ENCODE measurements around the gene ARHGAP5. TPM values are rescaled to one million over a fixed set of nuclear protein-coding genes. Genes with fewer than 3 reads are reported as not detected.

Gene ARHGAP5
- total RNA-seq, 1 experiment from 2014 or later = 66.9 TPM

- H3K27ac Mint-ChIP-seq = no peak overlapping the region
- no peaks in the 10 kb centered on the region for H3K4me1 Mint-ChIP-seq
- TF ChIP-seq ZNF416 (CRISPR knock-in tag; IDR thresholded peaks at IDR 0.05) (no peak), ZNF121 (CRISPR knock-in tag; IDR thresholded peaks at IDR 0.05) (no peak), CREM (CRISPR knock-in tag; IDR thresholded peaks at IDR 0.05) (no peak), ZNF281 (CRISPR knock-in tag; IDR thresholded peaks at IDR 0.05) (no peak), GRHL2 (CRISPR knock-in tag; IDR thresholded peaks at IDR 0.05; ENCODE audit: insufficient replicate concordance, severe bottlenecking) (no peak), TP53 (CRISPR knock-in tag; IDR thresholded peaks at IDR 0.05) (no peak), ZNF425 (CRISPR knock-in tag; conservative IDR thresholded peaks at IDR 0.05) (no peak), MLX (CRISPR knock-in tag; IDR thresholded peaks at IDR 0.05) (no peak), TEAD4 (CRISPR knock-in tag; IDR thresholded peaks at IDR 0.05) (no peak), ZNF512 (CRISPR knock-in tag; IDR thresholded peaks at IDR 0.05; ENCODE audit: borderline replicate concordance) (no peak), GTF2I (CRISPR knock-in tag; conservative IDR thresholded peaks at IDR 0.05) (no peak), CTCF (IDR thresholded peaks at IDR 0.05) (no peak), KAT7 (CRISPR knock-in tag; IDR thresholded peaks at IDR 0.05; ENCODE audit: borderline replicate concordance) (no peak), TEAD1 (CRISPR knock-in tag; IDR thresholded peaks at IDR 0.05) (no peak), ATF6 (CRISPR knock-in tag; IDR thresholded peaks at IDR 0.05) (no peak), AFF4 (CRISPR knock-in tag; IDR thresholded peaks at IDR 0.05; ENCODE audit: borderline replicate concordance) (no peak), GABPB1 (CRISPR knock-in tag; IDR thresholded peaks at IDR 0.05) (no peak), ATF2 (CRISPR knock-in tag; IDR thresholded peaks at IDR 0.05; ENCODE audit: borderline replicate concordance, low read depth) (no peak)
- no peaks in the 10 kb centered on the region for H3K27me3 Mint-ChIP-seq (ENCODE audit: low read depth)
- ATAC-seq = no peak
- no peak for DNase-seq (ENCODE audit: low spot score)
- H3K4me3 Mint-ChIP-seq = no peak overlapping the region
- ChIA-PET POLR2A (no interaction called here), CTCF (no interaction called here)
- no peaks in the 10 kb centered on the region for H3K36me3 Mint-ChIP-seq
- peaks cover 7% of the 10 kb centered on the region; the same call in 1 of the 2 replicates for H3K9me3 Mint-ChIP-seq
These were observed 116.4 kb downstream of the ARHGAP5 start for GRCh38 chr14:32193532-32193931.
